Upper lobe of left lung (tissue), 6 donors: ENCODE data around the gene VAMP3. TPM values are rescaled to one million over a fixed set of nuclear protein-coding genes. Genes with fewer than 3 reads are reported as not detected.

Experiments used
- ATAC-seq, 2 donors: fragments of 200-7000 bp; cut with Tn5 transposase; one replicate each; pipeline ENCODE4 v1.9.1; 2022; ENCODE audit warnings: mild to moderate bottlenecking in 2 of 2, moderate library complexity in 2 of 2; ENCODE audit not compliant: low FRiP score in 2 of 2
- DNase-seq, 2 donors: peaks; one replicate each; pipeline ENCODE4 v3.0.0-alpha.2; 2019 to 2020
- H3K27ac ChIP-seq, 4 donors: fragments of 200-600 bp; sonication (generic); one replicate each; pipeline ENCODE4 v1.5.1; 2016 to 2019
- H3K27me3 ChIP-seq, 4 donors: fragments of 200-600 bp; sonication (generic); one replicate each; pipeline ENCODE4 v1.5.1; 2017 to 2019
- H3K36me3 ChIP-seq, 4 donors: fragments of 200-600 bp; sonication (generic); one replicate each; pipeline ENCODE4 v1.5.1; 2016 to 2019
- H3K4me1 ChIP-seq, 4 donors: fragments of 200-600 bp; sonication (generic); one replicate each; pipeline ENCODE4 v1.5.1; 2018 to 2019
- H3K4me3 ChIP-seq, 4 donors: fragments of 200-600 bp; sonication (generic); one replicate each; pipeline ENCODE4 v1.5.1; 2017 to 2019; ENCODE audit warnings: mild to moderate bottlenecking in 2 of 4, moderate library complexity in 1 of 4
- H3K9me3 ChIP-seq, 4 donors: fragments of 200-600 bp; sonication (generic); one replicate each; pipeline ENCODE4 v1.5.1; 2018 to 2019
- CTCF ChIP-seq, 6 experiments: fragments of 450-650 bp in 4 of 6; fragments of 200-600 bp in 2 of 6; sonication (generic) in 2 of 6; IDR thresholded peaks; one replicate each; pipeline ENCODE4 v1.5.1; 2016 to 2019; ENCODE audit warnings: antibody characterized with exemption in 6 of 6
- EP300 ChIP-seq, 4 donors: sonication (generic); formaldehyde crosslinking; IDR thresholded peaks; one replicate each; pipeline ENCODE4 v1.5.1; 2017; ENCODE audit warnings: antibody characterized with exemption in 4 of 4, control low read depth in 2 of 4
- POLR2A ChIP-seq, 4 donors: fragments of 450-650 bp; IDR thresholded peaks; one replicate each; pipeline ENCODE4 v1.5.1; 2016 to 2017; ENCODE audit warnings: antibody characterized with exemption in 4 of 4, mild to moderate bottlenecking in 2 of 4
- POLR2AphosphoS5 ChIP-seq, 2 donors: sonication (generic); formaldehyde crosslinking; IDR thresholded peaks; one replicate each; pipeline ENCODE4 v1.5.1; 2017; ENCODE audit warnings: antibody characterized with exemption in 2 of 2
- WGBS, 2 donors: methylation state at CpG; one replicate each; pipeline ENCODE4 v1.1.5; 2017 to 2018; 5-methylcytosine and 5-hydroxymethylcytosine counted together
- total RNA-seq, 6 donors: library from RNA; depleted of rRNA in 4 of 6; stranded (reverse); fragments of >200 nt in 4 of 6; gene quantifications; one replicate each; pipeline versions ENCODE4 v1.1.0 to v1.2.1, GENCODE V29; 2016 to 2021
- donor health status: DM: no; HTN: no; CAD: no; lungs with moderate emphysema.
- donor health status: DM: no; HTN: yes; CAD: no; lungs with severe emphysema.

The VAMP3 gene
- total RNA-seq, 6 donors from 2014 or later: 41.9 to 134 (median 114) TPM

- no peaks in the 10 kb centered on the region for H3K4me1 ChIP-seq
- H3K9me3 ChIP-seq: no peaks in the 10 kb centered on the region
- H3K36me3 ChIP-seq: peaks cover 0 to 17% (median 0%) of the 10 kb centered on the region in 4 donors
- no peak for DNase-seq
- H3K4me3 ChIP-seq: no peak overlapping the region
- H3K27me3 ChIP-seq: no peaks in the 10 kb centered on the region
- TF ChIP-seq POLR2A (IDR thresholded peaks at IDR 0.05): no peak
- no peak for TF ChIP-seq CTCF (IDR thresholded peaks at IDR 0.05)
- TF ChIP-seq POLR2AphosphoS5 (IDR thresholded peaks at IDR 0.05): no peak
- no peak for TF ChIP-seq EP300 (IDR thresholded peaks at IDR 0.05)
- H3K27ac ChIP-seq: peak overlapping the region in 1 of 4 donors; percentile 30
- no peak for ATAC-seq
- WGBS, 2 donors: 73 to 90% methylated on average over 9 of the region's 9 CpGs
These were observed 26.2 kb upstream of the VAMP3 start for GRCh38 chr1:7744882-7745281.

- Histone ChIP-seq H3K27me3 (no peaks in the 10 kb centered on the region), H3K9me3 (no peaks in the 10 kb centered on the region), H3K4me3 (no peak overlapping the region), H3K36me3 (peaks cover 0 to 23% (median 0%) of the 10 kb centered on the region in 4 donors), H3K4me1 (no peaks in the 10 kb centered on the region), H3K27ac (no peak overlapping the region)
- 72 to 78% methylated on average over 10 of the region's 10 CpGs for WGBS, 2 donors
- no peak for ATAC-seq
- no peak for TF ChIP-seq EP300 (IDR thresholded peaks at IDR 0.05)
- no peak for TF ChIP-seq POLR2A (IDR thresholded peaks at IDR 0.05)
- no peak for TF ChIP-seq POLR2AphosphoS5 (IDR thresholded peaks at IDR 0.05)
- TF ChIP-seq CTCF (IDR thresholded peaks at IDR 0.05): no peak
- DNase-seq: peak in 1 of 2 donors; percentile 59
These were observed 25.3 kb upstream of the VAMP3 start for GRCh38 chr1:7745783-7746182.

GRCh38 chr1:7747605-7748004, 23.5 kb upstream of the VAMP3 start:
- Histone ChIP-seq H3K4me1 (peaks cover 4 to 9% (median 7%) of the 10 kb centered on the region in 4 donors), H3K9me3 (no peaks in the 10 kb centered on the region), H3K27ac (no peak overlapping the region), H3K36me3 (peaks cover 0 to 23% (median 0%) of the 10 kb centered on the region in 4 donors), H3K4me3 (no peak overlapping the region), H3K27me3 (no peaks in the 10 kb centered on the region)
- DNase-seq: no peak
- 76 to 82% methylated on average over 5 of the region's 5 CpGs for WGBS, 2 donors
- no peak for TF ChIP-seq POLR2A (IDR thresholded peaks at IDR 0.05)
- no peak for TF ChIP-seq POLR2AphosphoS5 (IDR thresholded peaks at IDR 0.05)
- no peak for TF ChIP-seq EP300 (IDR thresholded peaks at IDR 0.05)
- no peak for TF ChIP-seq CTCF (IDR thresholded peaks at IDR 0.05)
- ATAC-seq: no peak

- Histone ChIP-seq H3K27ac (no peak overlapping the region), H3K4me1 (peaks cover 12 to 22% (median 15%) of the 10 kb centered on the region in 4 donors), H3K4me3 (no peak overlapping the region), H3K36me3 (peaks cover 0 to 23% (median 0%) of the 10 kb centered on the region in 4 donors), H3K9me3 (no peaks in the 10 kb centered on the region), H3K27me3 (no peaks in the 10 kb centered on the region)
- WGBS, 2 donors: 59 to 63% methylated on average over 5 of the region's 5 CpGs
- no peak for ATAC-seq
- TF ChIP-seq CTCF (IDR thresholded peaks at IDR 0.05): no peak
- no peak for TF ChIP-seq EP300 (IDR thresholded peaks at IDR 0.05)
- no peak for TF ChIP-seq POLR2AphosphoS5 (IDR thresholded peaks at IDR 0.05)
- TF ChIP-seq POLR2A (IDR thresholded peaks at IDR 0.05): no peak
- no peak for DNase-seq
These were observed 22.0 kb upstream of the VAMP3 start for GRCh38 chr1:7749126-7749525.

GRCh38 chr1:7751174-7751573, 19.9 kb upstream of the VAMP3 start:
- H3K27ac ChIP-seq: no peak overlapping the region
- H3K4me1 ChIP-seq: peaks cover 12 to 22% (median 15%) of the 10 kb centered on the region in 4 donors
- ATAC-seq: no peak
- peaks cover 0 to 13% (median 0%) of the 10 kb centered on the region in 4 donors for H3K36me3 ChIP-seq
- no peaks in the 10 kb centered on the region for H3K9me3 ChIP-seq
- 91 to 93% methylated on average over 11 of the region's 11 CpGs for WGBS, 2 donors
- H3K27me3 ChIP-seq: no peaks in the 10 kb centered on the region
- DNase-seq: no peak
- H3K4me3 ChIP-seq: no peak overlapping the region
- TF ChIP-seq EP300 (IDR thresholded peaks at IDR 0.05): no peak
- no peak for TF ChIP-seq POLR2AphosphoS5 (IDR thresholded peaks at IDR 0.05)
- no peak for TF ChIP-seq CTCF (IDR thresholded peaks at IDR 0.05)
- no peak for TF ChIP-seq POLR2A (IDR thresholded peaks at IDR 0.05)
